HepG2 (cell line): ENCODE results near the gene ANAPC2. TPM values are rescaled to one million over a fixed set of nuclear protein-coding genes. Genes with fewer than 3 reads are reported as not detected.

ENCODE experiments used
- ATF2 ChIP-seq: sonication (generic); formaldehyde crosslinking; IDR thresholded peaks from 2 replicates; pipeline ENCODE4 v1.4.0; 2020; ENCODE audit warnings: missing genetic modification reagents
- CEBPZ ChIP-seq: IDR thresholded peaks from 2 replicates; pipeline ENCODE4 v1.6.1; 2012; ENCODE audit warnings: low read length, improper control_type of control experiment
- GPN1 ChIP-seq: sonication (generic); formaldehyde crosslinking; IDR thresholded peaks from 2 replicates; pipeline ENCODE4 v1.5.1; 2020; ENCODE audit warnings: missing genetic modification reagents, borderline replicate concordance
- KDM5B ChIP-seq: sonication (generic); formaldehyde crosslinking; IDR thresholded peaks from 2 replicates; pipeline ENCODE4 v1.4.0; 2020; ENCODE audit warnings: missing genetic modification reagents, mild to moderate bottlenecking, borderline replicate concordance
- MAF1 ChIP-seq: sonication (generic); formaldehyde crosslinking; IDR thresholded peaks from 2 replicates; pipeline ENCODE4 v1.5.0; 2020; ENCODE audit warnings: missing genetic modification reagents, borderline replicate concordance
- MXI1 ChIP-seq: IDR thresholded peaks from 3 replicates; pipeline ENCODE4 v1.6.1; 2012; ENCODE audit warnings: low read depth, low read length, inconsistent platforms, borderline replicate concordance
- NFE2 ChIP-seq: sonication (generic); formaldehyde crosslinking; IDR thresholded peaks from 2 replicates; pipeline ENCODE4 v1.4.0; 2020; ENCODE audit warnings: missing genetic modification reagents
- PHF8 ChIP-seq: sonication (generic); formaldehyde crosslinking; IDR thresholded peaks from 2 replicates; pipeline ENCODE4 v1.5.0; 2020; ENCODE audit warnings: missing genetic modification reagents
- TEAD2 ChIP-seq: sonication (generic); formaldehyde crosslinking; IDR thresholded peaks from 2 replicates; pipeline ENCODE4 v1.9.0; 2021; ENCODE audit warnings: missing genetic modification reagents
- TSC22D2 ChIP-seq: sonication (generic); formaldehyde crosslinking; IDR thresholded peaks from 2 replicates; pipeline ENCODE4 v1.5.1; 2020; ENCODE audit warnings: missing genetic modification reagents, mild to moderate bottlenecking, borderline replicate concordance
- ZBTB37 ChIP-seq: sonication (generic); formaldehyde crosslinking; IDR thresholded peaks from 2 replicates; pipeline ENCODE4 v1.4.0; 2020; ENCODE audit warnings: mild to moderate bottlenecking, missing genetic modification reagents
- ZKSCAN5 ChIP-seq: sonication (generic); formaldehyde crosslinking; IDR thresholded peaks from 2 replicates; pipeline ENCODE4 v1.5.1; 2020; ENCODE audit warnings: mild to moderate bottlenecking, missing genetic modification reagents
- ZNF883 ChIP-seq: sonication (generic); formaldehyde crosslinking; IDR thresholded peaks from 2 replicates; pipeline ENCODE4 v1.5.1; 2020; ENCODE audit warnings: mild to moderate bottlenecking, missing genetic modification reagents; ENCODE audit errors: not compliant biosample characterization
- ZSCAN25 ChIP-seq: sonication (generic); formaldehyde crosslinking; IDR thresholded peaks from 2 replicates; pipeline ENCODE4 v1.8.0; 2022; ENCODE audit warnings: mild to moderate bottlenecking, missing genetic modification reagents
- polyA plus RNA-seq, 8 experiments: library from polyadenylated mRNA; depleted of rRNA in 3 of 8; stranded (reverse) in 7 of 8; unstranded in 1 of 8; fragments of >200 nt; fragmentation: Illumina TruSeq in 4 of 8; extraction: Trizol in 4 of 8; gene quantifications; 2 replicates each; pipeline versions ENCODE4 v1.2.1 to v1.2.3, GENCODE V29; 2011 to 2016; ENCODE audit warnings: low read depth in 4 of 8, missing spikeins in 1 of 8, mixed read lengths in 1 of 8; ENCODE audit not compliant: insufficient read depth in 1 of 8
- total RNA-seq, 5 experiments: library from RNA; depleted of rRNA; stranded (reverse); fragments of >200 nt; fragmentation: Illumina TruSeq; extraction: Trizol; gene quantifications; 2 replicates each; pipeline ENCODE4 v1.2.3, GENCODE V29; 2016; ENCODE audit warnings: low read depth in 1 of 5

The ANAPC2 gene
- total and polyA plus RNA-seq, 2 of the 13 experiments (the other 11 are each of a cell fraction or from before 2014, with no cell fraction given): 12.3 to 15.4 TPM

- TF ChIP-seq CEBPZ (no peak), KDM5B (CRISPR knock-in tag) (no peak; the same call in 1 of the 2 replicates), ZNF883 (CRISPR knock-in tag) (peak; percentile 20), ZBTB37 (CRISPR knock-in tag) (no peak), TSC22D2 (CRISPR knock-in tag) (no peak), GPN1 (CRISPR knock-in tag) (no peak), TEAD2 (CRISPR knock-in tag) (no peak), ZSCAN25 (peak; percentile 88), NFE2 (CRISPR knock-in tag) (no peak), MAF1 (CRISPR knock-in tag) (0 out of 2 replicates have a peak, but pooled peaks have one; percentile 51), MXI1 (peak; percentile 1; the same call in 1 of the 3 replicates), PHF8 (no peak), ZKSCAN5 (CRISPR knock-in tag) (no peak), ATF2 (CRISPR knock-in tag) (no peak)
Measured at GRCh38 chr9:137235424-137236237, 47.3 kb upstream of the ANAPC2 start (continued).
